SJSA1 (cell line): ENCODE data around the gene RARRES1. TPM values are rescaled to one million over a fixed set of nuclear protein-coding genes. Genes with fewer than 3 reads are reported as not detected.

Source experiments
- DNase-seq, 2 experiments: peaks; one replicate each; pipeline ENCODE4 v3.0.0-alpha.2; 2015 to 2020; ENCODE audit warnings: low spot score in 2 of 2, low read depth in 1 of 2
- H3K27ac ChIP-seq: fragments of 250-450 bp; sonication (Bioruptor Pico); 2 replicates; pipeline ENCODE4 v1.5.1; 2020; ENCODE audit warnings: mild to moderate bottlenecking, moderate library complexity
- H3K27me3 ChIP-seq: fragments of 250-450 bp; sonication (Bioruptor Pico); replicated peaks from 2 replicates; pipeline ENCODE4 v1.5.1; 2020; ENCODE audit warnings: mild to moderate bottlenecking, moderate library complexity
- H3K36me3 ChIP-seq: fragments of 250-450 bp; sonication (Bioruptor Pico); 2 replicates; pipeline ENCODE4 v1.5.1; 2020; ENCODE audit warnings: mild to moderate bottlenecking
- H3K4me1 ChIP-seq: fragments of 250-450 bp; sonication (Bioruptor Pico); replicated peaks from 2 replicates; pipeline ENCODE4 v1.6.1; 2021; ENCODE audit warnings: mild to moderate bottlenecking
- H3K4me3 ChIP-seq: fragments of 250-450 bp; sonication (Bioruptor Pico); 2 replicates; pipeline ENCODE4 v1.5.1; 2020; ENCODE audit warnings: mild to moderate bottlenecking
- H3K9me3 ChIP-seq: fragments of 250-450 bp; sonication (Bioruptor Pico); replicated peaks from 2 replicates; pipeline ENCODE4 v1.5.1; 2020; ENCODE audit warnings: mild to moderate bottlenecking
- total RNA-seq: library from RNA; depleted of rRNA; stranded (reverse); fragments of >200 nt; shearing (Covaris generic); gene quantifications from 2 replicates; pipeline ENCODE4 v1.2.3, GENCODE V29; 2014

RARRES1 gene
- total RNA-seq, 1 experiment from 2014 or later: 4.9 TPM

- Histone ChIP-seq H3K4me1 (peaks cover 22% of the 10 kb centered on the region), H3K27ac (no peak overlapping the region), H3K4me3 (no peak overlapping the region), H3K27me3 (no peaks in the 10 kb centered on the region), H3K36me3 (no peaks in the 10 kb centered on the region), H3K9me3 (no peaks in the 10 kb centered on the region)
- DNase-seq: no peak
Observed at GRCh38 chr3:158750016-158750415, 17.8 kb upstream of the RARRES1 start.

GRCh38 chr3:158749526-158749925, 17.3 kb upstream of the RARRES1 start:
- Histone ChIP-seq H3K36me3 (no peaks in the 10 kb centered on the region), H3K4me3 (no peak overlapping the region), H3K9me3 (no peaks in the 10 kb centered on the region), H3K4me1 (peaks cover 22% of the 10 kb centered on the region), H3K27ac (no peak overlapping the region), H3K27me3 (no peaks in the 10 kb centered on the region)
- DNase-seq: no peak

- no peaks in the 10 kb centered on the region for H3K36me3 ChIP-seq
- no peaks in the 10 kb centered on the region for H3K27me3 ChIP-seq
- H3K4me3 ChIP-seq: no peak overlapping the region
- peaks cover 22% of the 10 kb centered on the region for H3K4me1 ChIP-seq
- no peak overlapping the region for H3K27ac ChIP-seq
- no peak for DNase-seq
- H3K9me3 ChIP-seq: no peaks in the 10 kb centered on the region
Observed at GRCh38 chr3:158748237-158748828, 16.1 kb upstream of the RARRES1 start.

GRCh38 chr3:158747417-158747816, 15.2 kb upstream of the RARRES1 start:
- Histone ChIP-seq H3K36me3 (no peaks in the 10 kb centered on the region), H3K9me3 (no peaks in the 10 kb centered on the region), H3K27ac (peak overlapping the region; percentile 29; the same call in 1 of the 2 replicates), H3K27me3 (no peaks in the 10 kb centered on the region), H3K4me1 (peaks cover 22% of the 10 kb centered on the region), H3K4me3 (no peak overlapping the region)
- no peak for DNase-seq

- Histone ChIP-seq H3K9me3 (no peaks in the 10 kb centered on the region), H3K36me3 (no peaks in the 10 kb centered on the region), H3K4me3 (no peak overlapping the region), H3K4me1 (peaks cover 22% of the 10 kb centered on the region), H3K27ac (no peak overlapping the region), H3K27me3 (no peaks in the 10 kb centered on the region)
- no peak for DNase-seq
Observed at GRCh38 chr3:158745551-158745950, 13.3 kb upstream of the RARRES1 start.

- H3K9me3 ChIP-seq: no peaks in the 10 kb centered on the region
- no peak overlapping the region for H3K27ac ChIP-seq
- H3K4me3 ChIP-seq: no peak overlapping the region
- no peak for DNase-seq
- H3K36me3 ChIP-seq: no peaks in the 10 kb centered on the region
- H3K27me3 ChIP-seq: no peaks in the 10 kb centered on the region
- peaks cover 22% of the 10 kb centered on the region for H3K4me1 ChIP-seq
Observed at GRCh38 chr3:158744567-158745288, 12.5 kb upstream of the RARRES1 start.

GRCh38 chr3:158743664-158744566, 11.7 kb upstream of the RARRES1 start:
- no peaks in the 10 kb centered on the region for H3K36me3 ChIP-seq
- H3K27ac ChIP-seq: no peak overlapping the region
- H3K9me3 ChIP-seq: no peaks in the 10 kb centered on the region
- H3K27me3 ChIP-seq: no peaks in the 10 kb centered on the region
- peaks cover 24% of the 10 kb centered on the region for H3K4me1 ChIP-seq
- H3K4me3 ChIP-seq: no peak overlapping the region
- no peak for DNase-seq

- Histone ChIP-seq H3K27me3 (no peaks in the 10 kb centered on the region), H3K36me3 (no peaks in the 10 kb centered on the region), H3K27ac (no peak overlapping the region), H3K9me3 (no peaks in the 10 kb centered on the region), H3K4me1 (peaks cover 25% of the 10 kb centered on the region), H3K4me3 (no peak overlapping the region)
- DNase-seq: no peak
Observed at GRCh38 chr3:158742871-158743663, 10.8 kb upstream of the RARRES1 start.

- Histone ChIP-seq H3K27me3 (no peaks in the 10 kb centered on the region), H3K9me3 (no peaks in the 10 kb centered on the region), H3K36me3 (no peaks in the 10 kb centered on the region), H3K27ac (no peak overlapping the region), H3K4me1 (peaks cover 14% of the 10 kb centered on the region), H3K4me3 (no peak overlapping the region)
- DNase-seq: no peak
Observed at GRCh38 chr3:158739661-158740060, 7.4 kb upstream of the RARRES1 start.

- Histone ChIP-seq H3K4me3 (no peak overlapping the region), H3K9me3 (no peaks in the 10 kb centered on the region), H3K36me3 (no peaks in the 10 kb centered on the region), H3K27ac (no peak overlapping the region), H3K4me1 (peaks cover 14% of the 10 kb centered on the region), H3K27me3 (no peaks in the 10 kb centered on the region)
- DNase-seq: no peak
Observed at GRCh38 chr3:158739078-158739477, 6.8 kb upstream of the RARRES1 start.

- Histone ChIP-seq H3K4me3 (no peak overlapping the region), H3K27ac (no peak overlapping the region; the same call in 1 of the 2 replicates), H3K27me3 (no peaks in the 10 kb centered on the region), H3K4me1 (peaks cover 14% of the 10 kb centered on the region), H3K9me3 (no peaks in the 10 kb centered on the region), H3K36me3 (no peaks in the 10 kb centered on the region)
- no peak for DNase-seq
Observed at GRCh38 chr3:158738653-158739052, 6.4 kb upstream of the RARRES1 start.

- DNase-seq: peak in 1 of 2 experiments; percentile 47
- Histone ChIP-seq H3K4me3 (no peak overlapping the region), H3K4me1 (peaks cover 14% of the 10 kb centered on the region), H3K9me3 (no peaks in the 10 kb centered on the region), H3K27me3 (no peaks in the 10 kb centered on the region), H3K27ac (no peak overlapping the region; the same call in 1 of the 2 replicates), H3K36me3 (no peaks in the 10 kb centered on the region)
Observed at GRCh38 chr3:158737976-158738615, 5.8 kb upstream of the RARRES1 start.

- H3K9me3 ChIP-seq: no peaks in the 10 kb centered on the region
- peaks cover 19% of the 10 kb centered on the region for H3K4me1 ChIP-seq
- no peak overlapping the region for H3K4me3 ChIP-seq
- no peak for DNase-seq
- no peak overlapping the region for H3K27ac ChIP-seq
- H3K36me3 ChIP-seq: no peaks in the 10 kb centered on the region
- H3K27me3 ChIP-seq: no peaks in the 10 kb centered on the region
Observed at GRCh38 chr3:158737410-158737809, 5.2 kb upstream of the RARRES1 start.
